ENCODE results near the gene ADAM19.

Gene ADAM19

GRCh38 chr5:157481265-157481664 is 94.3 kb downstream of the ADAM19 start:
- no peak for DNase-seq

- no peak for DNase-seq
Measured at GRCh38 chr5:157479612-157480510, 95.7 kb downstream of the ADAM19 start.

GRCh38 chr5:157479166-157479565 is 96.4 kb downstream of the ADAM19 start:
- DNase-seq, result no peak

- no peak for DNase-seq
Measured at GRCh38 chr5:157478726-157479125, 96.8 kb downstream of the ADAM19 start.

GRCh38 chr5:157477814-157478494 is 97.6 kb downstream of the ADAM19 start:
- DNase-seq, result no peak

- DNase-seq, result no peak
Measured at GRCh38 chr5:157476702-157477408, 98.7 kb downstream of the ADAM19 start.

- DNase-seq, result no peak
Measured at GRCh38 chr5:157475432-157475831, 100.1 kb downstream of the ADAM19 start.

- DNase-seq, result no peak
Measured at GRCh38 chr5:157473383-157474320, 101.9 kb downstream of the ADAM19 start.

GRCh38 chr5:157471709-157472108 is 103.9 kb downstream of the ADAM19 start:
- DNase-seq, result no peak

GRCh38 chr5:157470631-157471030 is 104.9 kb downstream of the ADAM19 start:
- DNase-seq, result no peak

GRCh38 chr5:157469687-157470086 is 105.9 kb downstream of the ADAM19 start:
- DNase-seq, result no peak

GRCh38 chr5:157469073-157469472 is 106.5 kb downstream of the ADAM19 start:
- DNase-seq, result no peak

- DNase-seq, result no peak
Measured at GRCh38 chr5:157468293-157468965, 107.1 kb downstream of the ADAM19 start.

GRCh38 chr5:157464519-157465171 is 110.9 kb downstream of the ADAM19 start:
- DNase-seq, result peak; percentile 65

- DNase-seq, result no peak
Measured at GRCh38 chr5:157463621-157464518, 111.7 kb downstream of the ADAM19 start.

GRCh38 chr5:157463081-157463480 is 112.5 kb downstream of the ADAM19 start:
- DNase-seq, result no peak

- DNase-seq, result no peak
Measured at GRCh38 chr5:157460921-157461792, 114.4 kb downstream of the ADAM19 start.

- peak; percentile 75 for DNase-seq
Measured at GRCh38 chr5:157459715-157460599, 115.6 kb downstream of the ADAM19 start, which contains the start of gene NIPAL4. Gene NIPAL4, plus strand, starts transcription at chr5:157460213. Its CDS starts 108 bp downstream, at chr5:157460321.
